ENCODE data around the gene ABCA8.

The ABCA8 gene

GRCh38 chr17:68941761-68942160 lies 13.4 kb downstream of the ABCA8 start:
- no peak for FAIRE-seq

GRCh38 chr17:68939195-68939594 lies 16.0 kb downstream of the ABCA8 start:
- FAIRE-seq: no peak

DNA sequence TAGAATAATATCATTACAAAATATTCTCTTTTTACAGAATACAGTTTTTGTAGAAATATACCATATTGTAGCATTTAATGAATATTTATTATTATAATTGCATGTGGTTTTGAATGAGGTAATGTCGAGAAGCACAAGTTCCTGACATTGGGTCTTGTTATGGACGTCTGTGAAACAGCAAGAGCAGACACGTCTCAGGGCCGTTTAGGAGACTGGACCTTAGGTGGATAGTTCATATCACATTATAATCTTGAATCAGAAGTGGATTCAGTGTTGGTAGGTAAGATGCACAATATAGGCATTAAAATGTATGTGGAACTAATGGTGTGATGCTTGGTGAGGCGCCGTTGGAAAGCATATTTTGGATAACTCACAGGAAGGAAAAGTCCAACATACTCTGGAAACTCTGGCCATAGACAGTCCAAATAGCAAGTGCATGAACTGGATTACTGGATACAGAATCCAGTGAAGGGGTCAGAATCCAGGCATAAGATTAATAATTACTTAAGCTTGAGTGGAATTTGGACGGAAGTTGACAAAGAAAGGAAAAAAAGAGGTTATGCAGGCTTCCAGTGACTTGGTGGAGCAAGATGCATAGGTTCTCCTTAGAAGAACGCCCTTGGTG lies 17.2 kb downstream of the ABCA8 start:
- no peak for FAIRE-seq

- FAIRE-seq: no peak
These were observed 27.7 kb downstream of the ABCA8 start for GRCh38 chr17:68927516-68927915.

DNA sequence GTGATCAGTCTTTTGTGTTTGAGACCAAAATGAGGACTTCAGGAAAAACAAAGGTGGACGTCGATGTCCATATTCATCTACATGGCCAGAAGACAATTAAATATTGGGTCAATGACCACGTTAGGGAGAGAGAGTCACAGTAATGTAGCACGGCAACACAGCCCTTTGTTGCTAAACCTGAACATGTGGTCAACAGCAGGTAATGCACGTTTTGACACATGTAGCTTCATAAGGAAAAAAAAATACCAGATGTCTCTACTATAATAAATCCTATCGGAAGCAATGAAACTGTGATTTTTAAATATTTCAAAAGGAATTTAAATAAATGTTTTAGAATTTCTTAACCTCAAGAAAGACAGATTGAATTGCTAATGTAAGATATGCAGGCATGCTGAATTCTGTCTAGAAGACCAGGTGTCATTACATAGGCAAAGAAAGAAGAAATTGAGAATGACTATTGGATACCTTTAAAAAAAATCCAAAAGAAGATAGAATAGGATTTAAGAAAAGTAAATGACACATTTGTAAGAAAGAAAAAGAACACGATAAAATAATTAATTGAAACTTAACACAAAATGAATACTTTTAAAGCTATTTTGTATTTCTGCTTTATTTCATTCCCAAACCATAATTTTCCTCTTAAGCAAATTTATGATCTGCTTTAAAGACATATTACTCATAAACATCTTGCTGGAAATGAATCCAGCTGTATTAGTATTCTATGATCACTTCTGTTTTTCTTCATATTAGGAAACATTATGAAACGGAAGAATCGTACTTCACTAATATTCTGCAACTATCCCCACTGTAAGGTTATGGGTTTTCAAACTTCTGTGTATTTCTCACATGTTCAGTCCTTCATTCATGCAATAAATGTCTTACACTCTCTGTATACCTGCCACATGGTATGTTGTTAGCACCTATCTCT lies 30.1 kb downstream of the ABCA8 start:
- no peak for FAIRE-seq

DNA sequence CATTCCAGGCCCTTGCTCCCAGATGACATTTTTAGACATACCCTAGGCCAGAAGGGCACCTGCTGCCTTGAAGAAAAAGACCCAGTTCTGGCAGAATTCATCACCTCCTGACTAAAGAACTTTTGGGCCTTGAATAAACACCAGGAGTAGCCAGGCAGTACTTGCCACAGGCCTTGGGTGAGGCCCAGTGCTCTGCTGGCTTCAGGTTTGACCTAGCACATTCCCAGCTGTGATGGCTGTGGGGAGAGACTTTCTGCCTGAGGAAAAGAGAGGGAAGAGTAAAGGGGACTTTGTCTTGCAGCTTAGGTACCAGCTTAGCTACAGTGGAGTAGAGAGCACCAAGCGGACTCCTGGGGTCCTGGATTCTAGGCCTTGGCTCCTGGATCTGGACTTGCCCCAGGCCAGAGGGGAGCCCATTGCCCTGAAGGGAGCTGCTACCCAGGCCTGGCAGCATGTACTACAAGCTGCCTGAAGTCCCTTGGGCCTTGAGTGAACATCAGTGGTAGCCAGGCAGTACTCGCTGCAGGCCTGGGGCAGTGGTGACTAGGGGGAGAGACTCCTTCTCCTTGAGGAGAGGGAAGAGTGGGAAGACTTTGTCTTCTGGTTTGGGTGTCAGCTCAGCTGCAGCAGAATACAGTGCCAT lies 44.3 kb downstream of the ABCA8 start:
- FAIRE-seq: no peak

DNA sequence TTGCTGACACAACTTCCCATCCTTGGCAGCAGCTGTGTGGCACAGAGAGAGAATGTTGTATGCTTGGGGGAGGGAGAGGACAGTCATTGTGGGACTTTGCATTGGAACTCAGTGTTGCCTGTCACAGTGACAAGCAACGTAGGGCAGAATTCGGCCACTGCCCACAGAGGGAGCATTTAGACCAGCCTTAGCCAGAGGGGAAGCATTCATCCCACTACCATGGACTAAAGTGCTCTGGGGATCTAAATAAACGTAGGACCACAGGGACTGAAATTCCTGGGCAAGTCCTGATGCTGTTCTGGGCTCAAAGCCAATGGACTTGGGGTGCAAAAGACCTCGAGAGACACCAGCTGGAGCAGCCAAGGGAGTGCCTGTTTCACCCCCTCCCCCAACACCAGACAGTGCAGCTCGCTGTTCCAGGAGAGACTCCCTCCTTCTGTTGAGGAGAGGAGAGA lies 44.9 kb downstream of the ABCA8 start:
- no peak for FAIRE-seq

GRCh38 chr17:68909066-68909465 lies 46.1 kb downstream of the ABCA8 start:
- no peak for FAIRE-seq

GRCh38 chr17:68908045-68908444 lies 47.1 kb downstream of the ABCA8 start:
- no peak for FAIRE-seq

- peak; percentile 56 for FAIRE-seq
These were observed 48.6 kb downstream of the ABCA8 start for GRCh38 chr17:68906638-68907037.

GRCh38 chr17:68903286-68903685 lies 51.9 kb downstream of the ABCA8 start:
- no peak for FAIRE-seq

DNA sequence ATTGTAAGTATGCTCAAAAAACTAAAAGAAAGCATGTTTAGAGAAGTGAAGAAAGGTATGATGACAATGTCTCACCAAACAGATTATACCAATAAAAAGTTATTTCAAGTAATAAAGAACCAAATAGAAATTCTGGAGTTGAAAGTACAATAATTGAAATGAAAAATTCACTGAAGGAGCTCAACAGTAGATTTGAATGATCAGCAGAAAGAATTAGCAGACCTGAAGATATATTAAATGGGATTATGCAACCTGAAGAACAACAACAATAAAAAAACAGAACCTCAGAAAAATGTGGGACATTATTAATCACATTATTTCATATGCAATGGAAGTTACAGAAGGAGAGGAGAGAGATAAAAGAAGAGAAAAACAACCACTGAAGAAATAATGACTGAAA lies 57.6 kb downstream of the ABCA8 start:
- FAIRE-seq: no peak

- FAIRE-seq: no peak
These were observed 62.5 kb downstream of the ABCA8 start for GRCh38 chr17:68892658-68893057.

- FAIRE-seq: no peak
These were observed 63.0 kb downstream of the ABCA8 start for GRCh38 chr17:68892193-68892592.

GRCh38 chr17:68886401-68886800 lies 68.8 kb downstream of the ABCA8 start:
- FAIRE-seq: no peak

DNA sequence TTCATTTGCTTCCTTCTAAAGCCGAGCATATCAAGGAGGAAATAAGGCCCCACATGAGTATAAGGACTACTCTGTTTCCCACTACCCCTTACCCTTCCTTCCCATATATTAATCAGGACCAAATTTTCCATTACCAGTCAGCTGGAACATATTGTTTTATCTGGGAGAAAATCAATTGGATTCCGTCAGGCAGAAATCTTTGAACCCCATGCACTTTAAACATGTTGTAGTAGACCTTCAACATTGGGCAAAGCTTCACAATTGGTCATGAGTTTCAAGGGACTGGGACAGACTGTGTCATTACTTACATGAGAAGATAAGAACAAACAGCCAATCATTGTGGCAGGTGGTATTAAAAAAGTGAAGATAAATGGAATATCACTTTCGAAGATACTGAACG lies 70.3 kb downstream of the ABCA8 start:
- FAIRE-seq: no peak

DNA sequence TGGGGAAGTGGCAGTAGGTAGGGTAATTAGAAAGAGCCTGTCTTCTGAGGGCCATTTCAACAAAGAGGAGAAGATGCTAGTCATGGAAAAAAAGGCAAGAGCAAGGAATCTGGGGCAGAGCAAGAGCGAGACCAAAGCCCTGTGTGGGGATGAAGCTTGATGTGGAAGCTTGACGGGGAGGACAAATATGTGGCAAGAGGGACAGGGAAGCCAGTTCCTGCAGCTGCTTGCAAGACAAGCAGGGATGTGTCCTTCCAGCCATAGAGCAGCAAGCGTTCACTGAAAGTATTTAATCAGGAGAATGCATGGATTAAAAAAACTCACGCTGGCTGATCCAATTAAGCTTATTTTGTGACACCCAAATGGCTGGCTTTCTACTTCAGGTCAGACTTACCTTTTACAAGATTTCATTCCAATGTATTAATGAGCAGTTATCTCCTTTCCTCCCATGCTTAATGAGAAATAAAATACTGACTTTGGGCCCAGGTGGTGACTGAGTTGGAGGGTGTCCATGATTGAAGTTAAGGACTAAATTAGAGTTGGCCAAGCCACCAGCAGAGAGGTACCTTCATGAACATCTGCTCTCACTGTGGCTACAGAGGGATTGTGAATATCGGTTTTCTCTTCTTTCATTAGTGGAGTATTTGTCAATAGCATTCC lies 76.8 kb downstream of the ABCA8 start:
- no peak for FAIRE-seq

- FAIRE-seq: no peak
These were observed 83.7 kb downstream of the ABCA8 start for GRCh38 chr17:68871447-68871846.

GRCh38 chr17:68870976-68871375 lies 84.2 kb downstream of the ABCA8 start:
- no peak for FAIRE-seq

DNA sequence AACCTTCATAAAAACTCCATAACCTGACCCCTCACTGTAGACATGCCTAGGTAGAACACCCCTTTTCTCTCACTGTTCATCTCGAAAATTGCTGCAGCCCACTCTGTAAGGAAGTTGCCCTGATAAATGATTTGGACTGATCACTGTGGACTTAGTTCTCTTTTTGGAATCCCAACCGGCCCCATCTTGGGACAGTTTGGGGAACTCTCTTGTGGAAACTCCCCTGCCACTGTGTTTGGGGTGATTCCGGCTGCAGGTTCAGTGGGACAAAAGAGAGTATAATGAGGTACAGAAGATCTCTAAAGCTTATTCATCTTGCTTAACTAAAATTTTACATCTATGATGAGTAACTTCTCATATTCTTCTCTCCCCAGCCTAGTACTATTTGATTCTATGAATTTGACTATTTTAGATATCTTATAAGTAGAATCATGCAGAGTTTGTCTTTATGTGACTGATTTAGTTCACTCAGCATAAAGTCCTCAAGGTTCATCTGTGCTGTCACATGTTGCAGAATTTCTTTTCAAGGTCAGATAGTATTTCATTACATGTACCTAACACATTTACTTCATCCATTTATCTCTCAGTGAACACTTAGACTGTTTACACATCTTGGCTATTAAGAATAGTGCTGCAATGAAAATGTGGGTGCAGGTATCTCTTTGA lies 84.9 kb downstream of the ABCA8 start:
- no peak for FAIRE-seq

DNA sequence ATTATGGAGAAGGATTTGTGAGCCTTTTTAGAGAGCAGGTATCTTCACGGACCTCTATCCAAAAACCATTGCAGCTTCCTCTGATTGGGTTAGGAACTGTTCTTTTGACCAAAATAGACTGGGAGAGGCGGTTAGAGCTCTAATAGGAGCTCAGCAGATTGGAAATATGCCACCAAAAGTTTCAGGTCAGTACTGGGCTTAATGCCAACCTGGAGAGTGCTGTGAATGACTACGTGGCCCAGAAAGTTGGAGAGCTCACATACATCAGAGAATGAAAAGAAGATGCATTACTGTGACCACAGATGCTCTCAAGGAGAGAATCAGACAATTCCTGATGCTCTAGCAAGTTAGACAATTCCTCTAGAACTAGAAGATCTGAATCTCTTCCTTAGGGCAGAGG lies 86.5 kb downstream of the ABCA8 start:
- FAIRE-seq: no peak

DNA sequence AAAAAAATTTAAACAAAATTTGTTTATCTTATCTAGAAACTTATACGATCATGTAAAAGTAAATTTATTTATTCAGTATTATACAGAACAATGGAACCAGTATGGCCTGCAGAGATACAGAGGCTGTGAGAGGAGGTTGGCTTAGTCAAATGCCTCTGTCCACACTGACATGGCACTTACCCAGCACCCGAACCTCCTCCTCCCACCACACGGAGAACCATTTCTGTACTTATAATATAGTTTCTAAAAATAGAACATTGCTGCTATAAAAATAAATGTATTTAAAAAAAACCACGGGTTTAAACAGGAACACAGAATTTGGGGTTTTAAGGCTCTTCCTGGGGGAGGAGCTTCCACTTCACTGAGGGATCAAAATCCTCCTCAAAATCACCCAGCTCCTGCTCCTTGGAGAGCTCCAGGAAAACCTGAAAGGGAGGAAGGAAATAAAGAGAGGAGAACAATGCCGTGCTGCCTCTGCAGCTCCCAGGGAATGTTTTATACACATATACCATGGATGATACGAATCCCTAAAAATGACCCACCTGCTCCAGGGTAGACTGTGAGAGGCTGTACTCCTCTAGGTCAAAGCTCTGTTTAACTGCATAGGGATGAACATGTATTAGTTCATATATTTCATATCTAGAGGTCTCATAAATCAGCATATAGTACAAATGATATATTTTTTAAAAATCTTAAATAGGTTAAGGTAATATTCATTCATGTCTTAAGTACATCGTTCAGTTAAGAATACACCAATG lies 87.3 kb downstream of the ABCA8 start:
- no peak for FAIRE-seq

All from islet of Langerhans (tissue), 1 donor.